B cell (primary cell): Measurements from ENCODE around the gene BAIAP2L1. TPM values are rescaled to one million over a fixed set of nuclear protein-coding genes. Genes with fewer than 3 reads are reported as not detected.
"Not testable (repeated sequence)": the region's sequence is repeated elsewhere in the genome, so short reads cannot be mapped to it uniquely, and the experiment has no call there.

Source experiments
- ATAC-seq: fragments of 200-7000 bp; cut with Tn5 transposase; one replicate; pipeline ENCODE4 v1.10.0; 2021; ENCODE audit warnings: low read depth, mild to moderate bottlenecking, moderate number of reproducible peaks, moderate library complexity
- CTCF ChIA-PET: fragments of 350-600 bp; sonication (Branson Sonifier 250); formaldehyde crosslinking; loops from one replicate; lab custom pipeline; 2021; ENCODE audit warnings: antibody characterized with exemption, inconsistent platforms; lab: Charles Lee
- POLR2A ChIA-PET: fragments of 350-600 bp; sonication (Branson Sonifier 250); formaldehyde crosslinking; loops from one replicate; lab custom pipeline; 2021; ENCODE audit warnings: antibody characterized with exemption; lab: Charles Lee
- DNase-seq: peaks from one replicate; pipeline ENCODE4 v3.0.0; 2013
- H2AFZ ChIP-seq: 2 replicates; pipeline ENCODE4 v1.6.1; 2012; ENCODE audit warnings: mild to moderate bottlenecking, low read depth, low read length; ENCODE audit not compliant: insufficient read depth, poor library complexity, severe bottlenecking
- H3K27ac ChIP-seq, 2 donors: 1 replicate in 1 of 2; 2 replicates in 1 of 2; pipeline ENCODE4 v1.5.1; 2012 to 2013; ENCODE audit warnings: low read length in 2 of 2, mild to moderate bottlenecking in 2 of 2, moderate library complexity in 1 of 2
- H3K27me3 ChIP-seq, 4 experiments: fragments of 200-600 bp in 1 of 4; sonication (generic) in 1 of 4; replicated peaks in 1 of 4; 1 replicate in 2 of 4; 2 replicates in 2 of 4; pipeline versions ENCODE4 v1.6.1 to v1.7.0; 2013 to 2016; ENCODE audit warnings: low read length in 3 of 4, mild to moderate bottlenecking in 2 of 4, mixed read lengths in 1 of 4, moderate library complexity in 1 of 4; ENCODE audit not compliant: insufficient read depth in 4 of 4, control insufficient read depth in 3 of 4; ENCODE audit errors: control extremely low read depth in 1 of 4
- H3K36me3 ChIP-seq, 2 experiments: replicated peaks in 1 of 2; 1 replicate in 1 of 2; 2 replicates in 1 of 2; pipeline versions ENCODE4 v1.6.1 to v1.7.1; 2013; ENCODE audit warnings: low read length in 1 of 2; ENCODE audit not compliant: insufficient read depth in 2 of 2, control insufficient read depth in 1 of 2; ENCODE audit errors: control extremely low read depth in 1 of 2, extremely low read depth in 1 of 2
- H3K4me1 ChIP-seq, 2 donors: fragments of 200-600 bp in 1 of 2; sonication (generic) in 1 of 2; 1 replicate in 1 of 2; 2 replicates in 1 of 2; pipeline versions ENCODE4 v1.5.1 to v1.6.1; 2013 to 2017; ENCODE audit warnings: low read length in 2 of 2; ENCODE audit not compliant: control insufficient read depth in 2 of 2, insufficient read depth in 2 of 2
- H3K4me2 ChIP-seq: replicated peaks from 2 replicates; pipeline ENCODE3; 2012; ENCODE audit warnings: mild to moderate bottlenecking, low read depth, low read length; ENCODE audit not compliant: poor library complexity, severe bottlenecking
- H3K4me3 ChIP-seq, 5 experiments: fragments of 200-600 bp in 1 of 5; sonication (generic) in 1 of 5; 1 replicate in 3 of 5; 2 replicates in 2 of 5; pipeline versions ENCODE4 v1.5.1 to v1.7.0; 2011 to 2016; ENCODE audit warnings: low read length in 4 of 5, mild to moderate bottlenecking in 4 of 5, low read depth in 2 of 5, control low read depth in 1 of 5, moderate library complexity in 1 of 5; ENCODE audit not compliant: insufficient read depth in 1 of 5; ENCODE audit errors: control extremely low read depth in 1 of 5, extremely low read depth in 1 of 5
- H3K79me2 ChIP-seq: fragments of 200-600 bp; sonication (generic); one replicate; pipeline ENCODE4 v1.6.0; 2016; ENCODE audit warnings: low read length; ENCODE audit not compliant: control insufficient read depth, insufficient read depth
- H3K9ac ChIP-seq: fragments of 200-600 bp; sonication (generic); 2 replicates; pipeline ENCODE4 v1.6.1; 2017; ENCODE audit warnings: mild to moderate bottlenecking, low read length, moderate library complexity
- H3K9me3 ChIP-seq, 3 donors: one replicate each; pipeline versions ENCODE4 v1.6.1 to v1.7.1; 2013; ENCODE audit warnings: low read length in 2 of 3; ENCODE audit not compliant: control insufficient read depth in 2 of 3, insufficient read depth in 1 of 3; ENCODE audit errors: control extremely low read depth in 1 of 3
- H4K20me1 ChIP-seq: 2 replicates; pipeline ENCODE4 v1.6.0; 2012; ENCODE audit warnings: mild to moderate bottlenecking, low read length; ENCODE audit not compliant: insufficient read depth, control insufficient read depth, poor library complexity, severe bottlenecking
- H3K27ac Mint-ChIP-seq: one replicate; pipeline ENCODE4 v1.8.0; 2021; ENCODE audit warnings: mixed read lengths
- H3K27me3 Mint-ChIP-seq: one replicate; pipeline ENCODE4 v1.8.0; 2021; ENCODE audit warnings: mixed read lengths
- H3K4me1 Mint-ChIP-seq: one replicate; pipeline ENCODE4 v1.8.0; 2021; ENCODE audit warnings: mixed read lengths
- H3K4me3 Mint-ChIP-seq: one replicate; pipeline ENCODE4 v1.8.0; 2021; ENCODE audit warnings: mixed read lengths
- H3K9me3 Mint-ChIP-seq: one replicate; pipeline ENCODE4 v1.8.0; 2022; ENCODE audit warnings: mixed read lengths; ENCODE audit not compliant: insufficient read depth
- EZH2 ChIP-seq: IDR thresholded peaks from 2 replicates; pipeline ENCODE4 v1.6.1; 2012; ENCODE audit warnings: borderline replicate concordance, low read depth, mild to moderate bottlenecking, moderate library complexity, low read length; ENCODE audit not compliant: insufficient read depth, poor library complexity, severe bottlenecking
- WGBS: methylation state at CpG from one replicate; pipeline ENCODE4 v1.1.5; 2013; ENCODE audit warnings: missing lambda C conversion rate; ENCODE audit not compliant: insufficient coverage; 5-methylcytosine and 5-hydroxymethylcytosine counted together
- intact Hi-C: fragments of 100-400 bp; cut with micrococcal nuclease; formaldehyde crosslinking; loops from one replicate; pipeline ENCODE4 v1.10.0; 2022
- polyA plus RNA-seq: library from polyadenylated mRNA; depleted of rRNA; stranded (reverse); fragments of >200 nt; gene quantifications from 2 replicates; pipeline ENCODE4 v1.2.3, GENCODE V29; 2012
- total RNA-seq, 2 donors: library from RNA; stranded (reverse); fragments of 120-200 nt in 1 of 2; gene quantifications; 1 replicate in 1 of 2; 2 replicates in 1 of 2; pipeline versions ENCODE4 v1.2.3 to v1.2.4, GENCODE V29; 2013 to 2022
- TF ChIP-seq, protein P1 (sequence below): fragments of 200-600 bp; IDR thresholded peaks from one replicate; pipeline ENCODE4 v1.8.0; 2022; ENCODE audit warnings: antibody characterized with exemption, mild to moderate bottlenecking

The BAIAP2L1 gene
- total and polyA plus RNA-seq, 2 donors (not counting 1 experiment from before 2014, with no cell fraction given) = 1.5 to 3.7 TPM

DNA sequence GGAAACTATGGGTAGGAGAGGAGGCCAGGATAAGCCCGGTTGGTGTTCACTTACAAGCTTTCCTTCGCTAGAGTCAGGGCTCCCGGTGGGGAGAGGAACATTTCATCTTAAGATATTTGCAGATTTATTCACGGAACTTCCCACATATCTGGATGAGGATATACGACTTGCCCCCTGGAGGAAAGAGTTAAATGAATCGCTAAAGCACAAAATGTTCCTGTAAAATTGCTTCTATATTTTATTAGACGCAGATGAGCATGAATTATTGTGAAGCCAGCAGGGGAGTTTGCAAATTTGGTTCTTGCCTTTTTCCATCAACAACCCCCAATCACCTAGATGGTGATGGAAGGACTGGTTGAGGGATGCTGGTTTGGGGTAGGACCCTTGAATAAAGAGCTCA is 47.9 kb upstream of the BAIAP2L1 start:
- intact Hi-C loops = no loop called here
- Mint-ChIP-seq H3K27ac (no peak overlapping the region), H3K4me3 (no peak overlapping the region), H3K27me3 (no peaks in the 10 kb centered on the region), H3K4me1 (no peaks in the 10 kb centered on the region), H3K9me3 (peaks cover 11% of the 10 kb centered on the region)
- DNase-seq (no peak), ATAC-seq (no peak)
- H3K4me3 ChIP-seq = no peak overlapping the region
- no peaks in the 10 kb centered on the region for H4K20me1 ChIP-seq
- ChIA-PET CTCF (no interaction called here), POLR2A (no interaction called here)
- no peak overlapping the region for H3K4me2 ChIP-seq
- H3K27ac ChIP-seq = no peak overlapping the region
- H3K9me3 ChIP-seq = peaks cover 0 to 13% (median 3%) of the 10 kb centered on the region in 3 donors
- H2AFZ ChIP-seq = no peak overlapping the region
- H3K27me3 ChIP-seq = no peaks in the 10 kb centered on the region
- TF ChIP-seq, protein P1, sequence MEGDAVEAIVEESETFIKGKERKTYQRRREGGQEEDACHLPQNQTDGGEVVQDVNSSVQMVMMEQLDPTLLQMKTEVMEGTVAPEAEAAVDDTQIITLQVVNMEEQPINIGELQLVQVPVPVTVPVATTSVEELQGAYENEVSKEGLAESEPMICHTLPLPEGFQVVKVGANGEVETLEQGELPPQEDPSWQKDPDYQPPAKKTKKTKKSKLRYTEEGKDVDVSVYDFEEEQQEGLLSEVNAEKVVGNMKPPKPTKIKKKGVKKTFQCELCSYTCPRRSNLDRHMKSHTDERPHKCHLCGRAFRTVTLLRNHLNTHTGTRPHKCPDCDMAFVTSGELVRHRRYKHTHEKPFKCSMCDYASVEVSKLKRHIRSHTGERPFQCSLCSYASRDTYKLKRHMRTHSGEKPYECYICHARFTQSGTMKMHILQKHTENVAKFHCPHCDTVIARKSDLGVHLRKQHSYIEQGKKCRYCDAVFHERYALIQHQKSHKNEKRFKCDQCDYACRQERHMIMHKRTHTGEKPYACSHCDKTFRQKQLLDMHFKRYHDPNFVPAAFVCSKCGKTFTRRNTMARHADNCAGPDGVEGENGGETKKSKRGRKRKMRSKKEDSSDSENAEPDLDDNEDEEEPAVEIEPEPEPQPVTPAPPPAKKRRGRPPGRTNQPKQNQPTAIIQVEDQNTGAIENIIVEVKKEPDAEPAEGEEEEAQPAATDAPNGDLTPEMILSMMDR = no peak
- TF ChIP-seq EZH2 = no peak
- no CpG with 5 or more reads among the region's 7 CpGs for WGBS
- H3K36me3 ChIP-seq = no peaks in the 10 kb centered on the region
- no peaks in the 10 kb centered on the region for H3K79me2 ChIP-seq
- H3K4me1 ChIP-seq = no peaks in the 10 kb centered on the region
- no peak overlapping the region for H3K9ac ChIP-seq

DNA sequence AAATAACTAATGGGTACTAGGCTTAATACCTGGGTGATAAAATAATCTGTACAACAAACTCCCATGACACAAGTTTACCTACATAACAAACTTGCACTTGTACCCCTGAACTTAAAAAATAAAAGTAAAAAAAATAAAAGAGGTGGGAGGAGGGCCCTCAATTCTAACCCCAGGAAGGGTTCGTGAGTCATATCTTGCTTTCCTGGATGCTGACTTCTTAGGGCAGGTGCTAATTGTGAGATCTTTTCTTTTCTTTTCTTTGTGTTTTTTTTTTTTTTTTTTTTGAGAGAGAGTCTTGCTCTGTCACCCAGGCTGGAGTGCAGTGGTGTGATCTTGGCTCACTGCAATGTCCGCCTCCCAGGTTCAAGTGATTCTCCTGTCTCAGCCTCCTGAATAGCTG is 40.1 kb upstream of the BAIAP2L1 start:
- ATAC-seq, H3K36me3 ChIP-seq, H3K27me3 Mint-ChIP-seq, H3K4me3 ChIP-seq, H3K27me3 ChIP-seq, H4K20me1 ChIP-seq, H3K27ac ChIP-seq, H3K4me3 Mint-ChIP-seq, H3K9ac ChIP-seq, H3K27ac Mint-ChIP-seq, POLR2A ChIA-PET, H3K9me3 Mint-ChIP-seq, intact Hi-C loops, CTCF ChIA-PET, H3K4me1 ChIP-seq, H3K4me2 ChIP-seq, H3K4me1 Mint-ChIP-seq, DNase-seq, H3K79me2 ChIP-seq, H2AFZ ChIP-seq: not testable (repeated sequence)
- no CpG with 5 or more reads among the region's 2 CpGs for WGBS
- peaks cover 0 to 19% (median 0%) of the 10 kb centered on the region in 3 donors for H3K9me3 ChIP-seq
